Measurements from ENCODE around the gene TMEM89.

TMEM89 gene

GRCh38 chr3:48614044-48614443, 7.5 kb downstream of the TMEM89 start:
- peaks cover 16% of the 10 kb centered on the region for H3K9me3 Mint-ChIP-seq
- H3K27ac Mint-ChIP-seq = no peak overlapping the region
- peaks cover 8% of the 10 kb centered on the region for H3K36me3 Mint-ChIP-seq
- H3K27me3 Mint-ChIP-seq = peaks cover 3% of the 10 kb centered on the region
- no peak for DNase-seq
- H3K4me3 Mint-ChIP-seq = no peak overlapping the region
- CTCF ChIA-PET = interaction anchor here (0.6 kb wide), 1 partner anchor 178 kb away, joined by 3 read pairs; no protein-coding TSS in a partner anchor
- H3K4me1 Mint-ChIP-seq = peaks cover 13% of the 10 kb centered on the region

- Mint-ChIP-seq H3K9me3 (peaks cover 4% of the 10 kb centered on the region), H3K4me1 (peaks cover 24% of the 10 kb centered on the region), H3K27me3 (peaks cover 3% of the 10 kb centered on the region), H3K4me3 (no peak overlapping the region), H3K27ac (no peak overlapping the region), H3K36me3 (peaks cover 13% of the 10 kb centered on the region)
- no peak for DNase-seq
- CTCF ChIA-PET = interaction anchor here (1.0 to 2.4 kb wide), 3 partner anchors 9 to 24 kb away, joined by 3 to 9 read pairs (median 6); partner anchors contain the start of genes SLC26A6 and TMEM89
Measured at GRCh38 chr3:48612309-48612708, 9.3 kb downstream of the TMEM89 start.

- CTCF ChIA-PET = interaction anchor here (1.6 to 2.4 kb wide), 2 partner anchors 26 to 51 kb away, joined by 3 to 9 read pairs; partner anchors contain the start of gene SLC26A6
- Mint-ChIP-seq H3K27me3 (peaks cover 3% of the 10 kb centered on the region), H3K4me1 (peaks cover 24% of the 10 kb centered on the region), H3K36me3 (peaks cover 21% of the 10 kb centered on the region), H3K27ac (peak within 1 kb of the TSS; percentile 97), H3K4me3 (peak within 1 kb of the TSS; percentile 100), H3K9me3 (no peaks in the 10 kb centered on the region)
- peak; percentile 93 for DNase-seq
Measured at GRCh38 chr3:48609088-48610005, 12.2 kb downstream of the TMEM89 start, which contains the start of gene UQCRC1. Gene UQCRC1 (minus strand): TSS chr3:48609646. CDS start chr3:48609620, 26 bp downstream.

GRCh38 chr3:48607519-48607918, 14.1 kb downstream of the TMEM89 start:
- H3K27ac Mint-ChIP-seq = no peak overlapping the region
- DNase-seq = peak; percentile 34
- peaks cover 3% of the 10 kb centered on the region for H3K27me3 Mint-ChIP-seq
- CTCF ChIA-PET = no interaction called here
- H3K4me3 Mint-ChIP-seq = no peak overlapping the region
- no peaks in the 10 kb centered on the region for H3K9me3 Mint-ChIP-seq
- peaks cover 35% of the 10 kb centered on the region for H3K36me3 Mint-ChIP-seq
- peaks cover 19% of the 10 kb centered on the region for H3K4me1 Mint-ChIP-seq

GRCh38 chr3:48601622-48601994, 20.0 kb downstream of the TMEM89 start:
- Mint-ChIP-seq H3K4me3 (no peak overlapping the region), H3K27ac (no peak overlapping the region), H3K27me3 (peaks cover 7% of the 10 kb centered on the region), H3K4me1 (no peaks in the 10 kb centered on the region), H3K9me3 (no peaks in the 10 kb centered on the region), H3K36me3 (peaks cover 43% of the 10 kb centered on the region)
- CTCF ChIA-PET = interaction anchor here (1.7 kb wide), 1 partner anchor 201 kb away, joined by 3 read pairs; no protein-coding TSS in a partner anchor
- DNase-seq = no peak

- Mint-ChIP-seq H3K36me3 (peaks cover 42% of the 10 kb centered on the region), H3K4me1 (no peaks in the 10 kb centered on the region), H3K27ac (no peak overlapping the region), H3K9me3 (no peaks in the 10 kb centered on the region), H3K27me3 (peaks cover 14% of the 10 kb centered on the region), H3K4me3 (no peak overlapping the region)
- no peak for DNase-seq
- CTCF ChIA-PET = no interaction called here
Measured at GRCh38 chr3:48600711-48601621, 20.6 kb downstream of the TMEM89 start.

GRCh38 chr3:48599509-48600285, 21.9 kb downstream of the TMEM89 start:
- H3K27ac Mint-ChIP-seq = no peak overlapping the region
- DNase-seq = no peak
- no peaks in the 10 kb centered on the region for H3K9me3 Mint-ChIP-seq
- peaks cover under 1% of the 10 kb centered on the region for H3K4me1 Mint-ChIP-seq
- peaks cover 26% of the 10 kb centered on the region for H3K27me3 Mint-ChIP-seq
- CTCF ChIA-PET = interaction anchor here (0.5 kb wide), 1 partner anchor 143 kb away, joined by 5 read pairs; no protein-coding TSS in a partner anchor
- H3K4me3 Mint-ChIP-seq = no peak overlapping the region
- peaks cover 35% of the 10 kb centered on the region for H3K36me3 Mint-ChIP-seq

- peaks cover 29% of the 10 kb centered on the region for H3K36me3 Mint-ChIP-seq
- no peak overlapping the region for H3K4me3 Mint-ChIP-seq
- CTCF ChIA-PET = interaction anchor here (0.5 kb wide), 1 partner anchor 144 kb away, joined by 5 read pairs; no protein-coding TSS in a partner anchor
Measured at GRCh38 chr3:48599077-48599501, 22.5 kb downstream of the TMEM89 start.

GRCh38 chr3:48598323-48599076, 23.1 kb downstream of the TMEM89 start:
- Mint-ChIP-seq H3K27ac (no peak overlapping the region), H3K27me3 (peaks cover 38% of the 10 kb centered on the region), H3K4me1 (peaks cover 6% of the 10 kb centered on the region), H3K9me3 (no peaks in the 10 kb centered on the region), H3K4me3 (no peak overlapping the region), H3K36me3 (peaks cover 25% of the 10 kb centered on the region)
- CTCF ChIA-PET = no interaction called here
- no peak for DNase-seq

More at GRCh38 chr3:48599077-48599501, 22.5 kb downstream of the TMEM89 start:
- H3K9me3 Mint-ChIP-seq = no peaks in the 10 kb centered on the region
- H3K4me1 Mint-ChIP-seq = peaks cover 6% of the 10 kb centered on the region
- H3K27ac Mint-ChIP-seq = no peak overlapping the region
- peaks cover 32% of the 10 kb centered on the region for H3K27me3 Mint-ChIP-seq
- no peak for DNase-seq

- no peak overlapping the region for H3K27ac Mint-ChIP-seq
- DNase-seq = no peak
- no peak overlapping the region for H3K4me3 Mint-ChIP-seq
- peaks cover 49% of the 10 kb centered on the region for H3K27me3 Mint-ChIP-seq
- H3K4me1 Mint-ChIP-seq = peaks cover 6% of the 10 kb centered on the region
- CTCF ChIA-PET = interaction anchor here (1.6 kb wide), 1 partner anchor 161 kb away, joined by 3 read pairs; no protein-coding TSS in a partner anchor
- H3K9me3 Mint-ChIP-seq = no peaks in the 10 kb centered on the region
- H3K36me3 Mint-ChIP-seq = peaks cover 17% of the 10 kb centered on the region
Measured at GRCh38 chr3:48597408-48597800, 24.2 kb downstream of the TMEM89 start.

- DNase-seq = no peak
- CTCF ChIA-PET = interaction anchor here (1.6 kb wide), 1 partner anchor 160 kb away, joined by 3 read pairs; no protein-coding TSS in a partner anchor
- peaks cover 15% of the 10 kb centered on the region for H3K36me3 Mint-ChIP-seq
- H3K27ac Mint-ChIP-seq = no peak overlapping the region
- no peak overlapping the region for H3K4me3 Mint-ChIP-seq
- peaks cover 6% of the 10 kb centered on the region for H3K4me1 Mint-ChIP-seq
- H3K9me3 Mint-ChIP-seq = no peaks in the 10 kb centered on the region
- H3K27me3 Mint-ChIP-seq = peaks cover 55% of the 10 kb centered on the region
Measured at GRCh38 chr3:48596676-48597407, 24.7 kb downstream of the TMEM89 start.

- Mint-ChIP-seq H3K27ac (no peak overlapping the region), H3K9me3 (no peaks in the 10 kb centered on the region), H3K4me3 (no peak overlapping the region), H3K36me3 (peaks cover 13% of the 10 kb centered on the region), H3K4me1 (peaks cover 6% of the 10 kb centered on the region), H3K27me3 (peaks cover 62% of the 10 kb centered on the region)
- CTCF ChIA-PET = no interaction called here
- no peak for DNase-seq
Measured at GRCh38 chr3:48596157-48596556, 25.4 kb downstream of the TMEM89 start.

All from activated naive CD4-positive, alpha-beta T cell treated with anti-CD3 and anti-CD28 coated beads, Interleukin-2, amount 10 ng/mL, durations not matched to agents 7 days and 5 days (primary cell).